Testis (tissue), 2 donors: Measurements from ENCODE around the gene PLEKHM3.

ENCODE experiments used
- POLR2A ChIP-seq: fragments of 450-650 bp; IDR thresholded peaks from one replicate; pipeline ENCODE4 v1.6.1; 2017; ENCODE audit warnings: antibody characterized with exemption, mild to moderate bottlenecking, moderate library complexity
- TF ChIP-seq, protein P1 (sequence below), 3 experiments: fragments of 450-650 bp in 2 of 3; fragments of 200-600 bp in 1 of 3; sonication (generic) in 1 of 3; IDR thresholded peaks; one replicate each; pipeline ENCODE4 v1.5.1; 2016 to 2019; ENCODE audit warnings: antibody characterized with exemption in 3 of 3, mild to moderate bottlenecking in 2 of 3, moderate library complexity in 1 of 3

DNA sequence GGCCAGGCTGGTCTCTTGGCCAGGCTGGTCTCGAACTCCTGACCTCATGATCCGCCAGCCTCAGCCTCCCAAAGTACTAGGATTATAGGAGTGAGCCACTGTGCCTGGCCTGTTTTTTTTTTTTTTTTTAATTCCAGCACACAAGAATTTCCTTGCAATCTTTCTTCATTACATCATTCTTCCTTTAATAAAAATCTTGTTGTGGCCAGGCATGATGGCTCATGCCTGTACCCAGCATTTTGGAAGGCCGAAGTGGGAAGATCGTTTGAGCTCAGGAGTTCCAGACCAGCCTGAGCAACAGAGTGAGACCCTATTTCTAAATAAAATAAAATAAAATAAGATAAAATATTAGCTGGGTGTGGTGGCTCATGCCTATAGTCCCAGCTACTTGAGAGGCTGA lies 21.4 kb upstream of the PLEKHM3 start:
- TF ChIP-seq POLR2A, result no peak
- TF ChIP-seq, protein P1, sequence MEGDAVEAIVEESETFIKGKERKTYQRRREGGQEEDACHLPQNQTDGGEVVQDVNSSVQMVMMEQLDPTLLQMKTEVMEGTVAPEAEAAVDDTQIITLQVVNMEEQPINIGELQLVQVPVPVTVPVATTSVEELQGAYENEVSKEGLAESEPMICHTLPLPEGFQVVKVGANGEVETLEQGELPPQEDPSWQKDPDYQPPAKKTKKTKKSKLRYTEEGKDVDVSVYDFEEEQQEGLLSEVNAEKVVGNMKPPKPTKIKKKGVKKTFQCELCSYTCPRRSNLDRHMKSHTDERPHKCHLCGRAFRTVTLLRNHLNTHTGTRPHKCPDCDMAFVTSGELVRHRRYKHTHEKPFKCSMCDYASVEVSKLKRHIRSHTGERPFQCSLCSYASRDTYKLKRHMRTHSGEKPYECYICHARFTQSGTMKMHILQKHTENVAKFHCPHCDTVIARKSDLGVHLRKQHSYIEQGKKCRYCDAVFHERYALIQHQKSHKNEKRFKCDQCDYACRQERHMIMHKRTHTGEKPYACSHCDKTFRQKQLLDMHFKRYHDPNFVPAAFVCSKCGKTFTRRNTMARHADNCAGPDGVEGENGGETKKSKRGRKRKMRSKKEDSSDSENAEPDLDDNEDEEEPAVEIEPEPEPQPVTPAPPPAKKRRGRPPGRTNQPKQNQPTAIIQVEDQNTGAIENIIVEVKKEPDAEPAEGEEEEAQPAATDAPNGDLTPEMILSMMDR (IDR thresholded peaks at IDR 0.05), result no peak
